ENCODE data around the gene JPH2.

JPH2 gene

DNA sequence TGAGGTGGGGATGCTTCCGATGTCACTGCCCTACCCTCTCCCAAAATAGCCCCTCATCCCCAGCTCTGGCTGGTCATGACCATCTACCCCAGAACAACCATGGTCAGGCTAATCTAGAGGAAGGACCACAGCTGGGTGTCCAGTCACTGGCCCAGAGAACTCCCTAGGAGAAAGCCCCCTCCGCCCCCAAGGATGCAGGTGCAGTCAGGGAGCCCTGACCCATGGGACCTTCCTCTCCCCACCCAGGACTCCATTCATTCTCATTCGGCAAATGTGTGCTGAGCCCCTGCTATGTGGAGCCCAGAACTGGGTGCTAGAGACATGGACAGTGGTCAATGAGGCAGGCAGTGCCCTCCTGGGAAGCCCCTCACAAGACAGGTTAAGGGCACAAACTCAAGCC, 60.5 kb downstream of the JPH2 start:
- DNase-seq (ENCODE audit: low spot score) (no peak), FAIRE-seq (no peak)

GRCh38 chr20:44125332-44126127, 61.5 kb downstream of the JPH2 start:
- FAIRE-seq (no peak), DNase-seq (ENCODE audit: low spot score) (no peak)

- no peak for FAIRE-seq
- no peak for DNase-seq (ENCODE audit: low spot score)
These were observed 63.0 kb downstream of the JPH2 start for GRCh38 chr20:44123874-44124535.

DNA sequence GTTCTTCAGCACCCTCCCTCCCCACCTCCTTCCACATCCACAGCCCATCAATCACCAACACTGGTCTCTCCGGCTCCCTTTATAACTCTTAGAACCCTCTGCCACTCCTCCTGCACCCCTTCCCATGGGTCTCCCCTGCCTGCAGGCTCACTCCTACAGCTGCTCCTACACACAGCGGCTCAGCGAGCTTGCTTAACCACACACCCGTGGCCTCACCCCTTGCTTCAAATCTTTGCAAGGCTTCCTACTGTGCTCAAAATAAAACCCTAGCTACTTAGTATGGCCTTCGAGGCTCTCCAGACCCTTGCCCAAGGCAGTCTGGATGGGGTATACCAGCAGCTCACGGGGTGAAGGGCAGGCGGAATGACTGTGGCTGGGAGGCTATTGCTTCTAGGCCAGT, 63.7 kb downstream of the JPH2 start:
- DNase-seq (ENCODE audit: low spot score), result no peak
- FAIRE-seq, result no peak

- DNase-seq (ENCODE audit: low spot score) (no peak), FAIRE-seq (no peak)
These were observed 66.1 kb downstream of the JPH2 start for GRCh38 chr20:44120676-44121425.

DNA sequence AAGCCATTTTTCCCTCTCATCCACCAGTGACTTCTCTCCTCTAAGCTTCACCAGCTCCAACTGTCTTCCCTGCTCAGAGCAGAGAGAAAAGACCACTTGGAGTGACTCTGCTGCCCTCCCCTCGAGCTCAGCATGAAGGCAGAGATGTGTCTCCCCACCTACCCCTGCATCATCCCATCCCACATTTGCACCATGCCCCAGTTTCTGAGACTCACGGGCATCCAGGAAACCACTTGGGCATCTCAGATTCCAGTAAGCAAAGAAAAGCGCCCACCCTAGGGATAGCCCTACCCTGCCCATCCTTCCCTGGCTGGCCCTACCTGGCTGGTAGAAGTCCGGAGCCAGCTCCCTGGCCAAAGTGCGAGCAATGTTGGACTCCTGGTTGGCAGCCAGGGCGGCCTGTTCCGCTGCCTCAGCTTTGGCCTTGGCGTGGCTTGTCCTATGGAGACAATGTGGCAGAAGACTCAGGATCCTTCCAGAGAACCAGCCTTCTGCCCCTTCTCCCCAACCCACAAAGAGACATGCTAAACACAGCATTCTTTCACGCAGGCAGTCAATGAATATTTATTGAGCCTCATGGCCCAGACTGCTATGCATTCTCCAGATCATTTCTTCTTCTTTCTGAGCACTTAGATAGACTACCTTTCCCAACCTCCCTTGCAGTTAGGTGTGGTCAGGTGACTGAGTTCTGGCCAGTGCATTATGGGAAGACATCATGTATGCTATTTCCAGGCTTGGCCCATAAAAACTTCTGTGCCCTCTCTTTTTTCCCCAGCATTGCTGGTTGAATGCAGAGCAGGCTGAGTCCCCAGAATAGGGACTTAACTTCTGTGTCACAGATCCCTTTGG, 68.6 kb downstream of the JPH2 start:
- DNase-seq (ENCODE audit: low spot score) (no peak), FAIRE-seq (no peak)

- DNase-seq (ENCODE audit: low spot score) (no peak), FAIRE-seq (no peak)
These were observed 69.4 kb downstream of the JPH2 start for GRCh38 chr20:44117296-44118184.

GRCh38 chr20:44115762-44116644, 71.0 kb downstream of the JPH2 start:
- no peak for DNase-seq (ENCODE audit: low spot score)
- FAIRE-seq, result no peak

GRCh38 chr20:44115181-44115580, 71.8 kb downstream of the JPH2 start:
- no peak for FAIRE-seq

GRCh38 chr20:44113618-44114376, 73.2 kb downstream of the JPH2 start:
- DNase-seq (ENCODE audit: low spot score), result no peak
- FAIRE-seq, result no peak

More at GRCh38 chr20:44115181-44115580, 71.8 kb downstream of the JPH2 start:
- DNase-seq (ENCODE audit: low spot score), result no peak

GRCh38 chr20:44112889-44113617, 73.9 kb downstream of the JPH2 start:
- peak; percentile 61 for FAIRE-seq
- no peak for DNase-seq (ENCODE audit: low spot score)

DNA sequence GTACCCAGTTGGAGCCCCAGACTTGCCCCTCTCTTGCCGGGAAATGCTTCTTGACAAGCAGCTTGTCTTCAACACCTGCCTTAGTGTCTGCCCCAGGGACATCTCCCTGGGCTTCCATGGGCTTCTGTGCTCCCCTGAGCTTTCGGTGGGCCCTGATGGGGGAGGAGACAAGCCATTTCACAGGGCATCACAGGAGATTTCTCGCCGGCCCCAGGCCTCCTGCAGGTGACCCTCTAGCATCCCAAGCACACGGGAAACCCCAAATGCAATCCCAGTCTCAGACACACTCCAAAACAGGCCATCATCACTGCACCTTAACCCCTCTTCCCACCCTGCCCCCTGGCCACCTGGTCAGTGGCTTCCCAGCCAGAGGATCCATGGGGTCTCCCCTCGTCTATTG, 74.5 kb downstream of the JPH2 start:
- DNase-seq (ENCODE audit: low spot score) (no peak), FAIRE-seq (no peak)

GRCh38 chr20:44111712-44112335, 75.2 kb downstream of the JPH2 start:
- FAIRE-seq (no peak), DNase-seq (ENCODE audit: low spot score) (peak; percentile 71)

- DNase-seq (ENCODE audit: low spot score), result no peak
- no peak for FAIRE-seq
These were observed 76.0 kb downstream of the JPH2 start for GRCh38 chr20:44110816-44111568.

GRCh38 chr20:44109951-44110361, 77.0 kb downstream of the JPH2 start:
- FAIRE-seq (no peak), DNase-seq (ENCODE audit: low spot score) (no peak)

- DNase-seq (ENCODE audit: low spot score) (no peak), FAIRE-seq (no peak)
These were observed 80.4 kb downstream of the JPH2 start for GRCh38 chr20:44106615-44107014.
